SK-N-SH (cell line): ENCODE results near the gene SYNGR3. TPM values are rescaled to one million over a fixed set of nuclear protein-coding genes. Genes with fewer than 3 reads are reported as not detected.

Experiments used
- CTCF ChIA-PET: fragments of 300-600, 350-600 bp; formaldehyde crosslinking; extraction: SDS; loops from one replicate; lab custom pipeline; 2021; lab: Yijun Ruan, JAX
- POLR2A ChIA-PET: fragments of 350-600 bp; sonication (Branson Sonifier 250); formaldehyde crosslinking; extraction: SDS; loops from one replicate; lab custom pipeline; 2020; ENCODE audit warnings: antibody characterized with exemption, inconsistent platforms; lab: Yijun Ruan, JAX
- DNase-seq: peaks from one replicate; pipeline ENCODE4 v3.0.0; 2012
- H2AFZ ChIP-seq: fragments of 200-600 bp; sonication (generic); 2 replicates; pipeline ENCODE4 v1.8.1; 2016; ENCODE audit warnings: antibody characterized with exemption, mild to moderate bottlenecking, low read depth
- H3F3A ChIP-seq: fragments of 200-600 bp; sonication (generic); replicated peaks from 2 replicates; pipeline ENCODE3; 2016; ENCODE audit warnings: antibody characterized with exemption, mild to moderate bottlenecking; ENCODE audit not compliant: insufficient read depth
- H3K27ac ChIP-seq, 2 experiments: fragments of 200-500 bp in 1 of 2; fragments of 200-600 bp in 1 of 2; sonication (Bioruptor generic) in 1 of 2; sonication (generic), shearing (Covaris generic) in 1 of 2; 2 replicates each; pipeline versions ENCODE4 v1.5.1 to v1.6.1; 2014 to 2016; ENCODE audit warnings: low read depth in 2 of 2, inconsistent platforms in 1 of 2, low read length in 1 of 2, mild to moderate bottlenecking in 1 of 2, mixed read lengths in 1 of 2
- H3K27me3 ChIP-seq: fragments of 200-600 bp; sonication (generic), shearing (Covaris generic); 2 replicates; pipeline ENCODE4 v1.6.1; 2016; ENCODE audit warnings: mixed run types; ENCODE audit not compliant: insufficient read depth
- H3K36me3 ChIP-seq, 2 experiments: fragments of 200-500 bp in 1 of 2; fragments of 200-600 bp in 1 of 2; sonication (Bioruptor generic) in 1 of 2; sonication (generic) in 1 of 2; replicated peaks in 1 of 2; 2 replicates each; pipeline versions ENCODE3 to v1.5.1; 2014 to 2016; ENCODE audit warnings: low read length in 1 of 2, mild to moderate bottlenecking in 1 of 2; ENCODE audit not compliant: insufficient read depth in 2 of 2, control insufficient read depth in 1 of 2
- H3K4me1 ChIP-seq, 2 experiments: fragments of 200-500 bp in 1 of 2; fragments of 200-600 bp in 1 of 2; sonication (Bioruptor generic) in 1 of 2; sonication (generic), shearing (Covaris generic) in 1 of 2; 2 replicates each; pipeline versions ENCODE4 v1.5.1 to v1.6.1; 2014 to 2016; ENCODE audit warnings: low read depth in 1 of 2, low read length in 1 of 2, mixed run types in 1 of 2; ENCODE audit not compliant: insufficient read depth in 2 of 2, control insufficient read depth in 1 of 2
- H3K4me2 ChIP-seq: fragments of 200-600 bp; sonication (generic), shearing (Covaris generic); 2 replicates; pipeline ENCODE4 v1.6.1; 2017; ENCODE audit warnings: mixed run types
- H3K4me3 ChIP-seq, 2 experiments: fragments of 200-500 bp in 1 of 2; fragments of 200-600 bp in 1 of 2; sonication (Bioruptor generic) in 1 of 2; sonication (generic), shearing (Covaris generic) in 1 of 2; 2 replicates each; pipeline versions ENCODE4 v1.5.1 to v1.8.1; 2014 to 2016; ENCODE audit warnings: low read depth in 2 of 2, inconsistent platforms in 1 of 2, low read length in 1 of 2, mild to moderate bottlenecking in 1 of 2, mixed read lengths in 1 of 2, moderate library complexity in 1 of 2
- H3K79me2 ChIP-seq: fragments of 200-600 bp; sonication (generic); 2 replicates; pipeline ENCODE4 v1.8.1; 2017; ENCODE audit warnings: mild to moderate bottlenecking; ENCODE audit not compliant: insufficient read depth
- H3K9ac ChIP-seq: fragments of 200-600 bp; sonication (generic); 2 replicates; pipeline ENCODE4 v1.6.1; 2017; ENCODE audit warnings: mixed run types
- H3K9me2 ChIP-seq: fragments of 200-600 bp; sonication (generic); 2 replicates; pipeline ENCODE4 v1.6.1; 2017; ENCODE audit warnings: mixed run types
- H3K9me3 ChIP-seq: fragments of 200-600 bp; sonication (generic); 2 replicates; pipeline ENCODE4 v1.6.1; 2017; ENCODE audit warnings: mixed run types, mild to moderate bottlenecking, moderate library complexity
- H4K20me1 ChIP-seq: fragments of 200-600 bp; sonication (generic); 2 replicates; pipeline ENCODE4 v1.6.1; 2017; ENCODE audit warnings: mild to moderate bottlenecking, mixed run types; ENCODE audit not compliant: insufficient read depth
- CHD2 ChIP-seq: fragments of 150-350 bp; IDR thresholded peaks from 2 replicates; pipeline ENCODE4 v1.6.1; 2018; ENCODE audit warnings: low read length; ENCODE audit not compliant: partially characterized antibody
- FOSL2 ChIP-seq: IDR thresholded peaks from 2 replicates; pipeline ENCODE4 v1.4.0; 2012; ENCODE audit warnings: low read depth, mild to moderate bottlenecking, moderate library complexity, borderline replicate concordance
- MXI1 ChIP-seq: IDR thresholded peaks from 2 replicates; pipeline ENCODE4 v1.6.1; 2012; ENCODE audit warnings: mild to moderate bottlenecking, low read depth, low read length, improper control_type of control experiment
- NRF1 ChIP-seq: IDR thresholded peaks from 2 replicates; pipeline ENCODE4 v1.6.1; 2012; ENCODE audit warnings: low read depth, mild to moderate bottlenecking, low read length
- POLR2AphosphoS5 ChIP-seq: IDR thresholded peaks from 2 replicates; pipeline ENCODE4 v1.6.1; 2012; ENCODE audit warnings: low read depth, low read length
- TAF1 ChIP-seq: IDR thresholded peaks from 2 replicates; pipeline ENCODE4 v1.6.1; 2012; ENCODE audit warnings: low read depth, mild to moderate bottlenecking, low read length, moderate library complexity, borderline replicate concordance
- WGBS: methylation state at CpG from one replicate; pipeline ENCODE4 v1.1.6; 2017; ENCODE audit warnings: low lambda C conversion rate; 5-methylcytosine and 5-hydroxymethylcytosine counted together
- polyA plus RNA-seq, 3 experiments: library from polyadenylated mRNA; depleted of rRNA; stranded (reverse); fragments of >200 nt; gene quantifications; 2 replicates each; pipeline ENCODE4 v1.2.3, GENCODE V29; 2012
- TF ChIP-seq, protein P1 (sequence below): IDR thresholded peaks from 2 replicates; pipeline ENCODE4; 2012
- TF ChIP-seq, protein P2 (sequence below): fragments of 150-350 bp; IDR thresholded peaks from 2 replicates; pipeline ENCODE4 v1.6.1; 2016; ENCODE audit warnings: mild to moderate bottlenecking, low read depth, low read length

The SYNGR3 gene
- polyA plus RNA-seq, 1 of the 3 experiments (the other 2 are of a cell fraction): 10.7 TPM

DNA sequence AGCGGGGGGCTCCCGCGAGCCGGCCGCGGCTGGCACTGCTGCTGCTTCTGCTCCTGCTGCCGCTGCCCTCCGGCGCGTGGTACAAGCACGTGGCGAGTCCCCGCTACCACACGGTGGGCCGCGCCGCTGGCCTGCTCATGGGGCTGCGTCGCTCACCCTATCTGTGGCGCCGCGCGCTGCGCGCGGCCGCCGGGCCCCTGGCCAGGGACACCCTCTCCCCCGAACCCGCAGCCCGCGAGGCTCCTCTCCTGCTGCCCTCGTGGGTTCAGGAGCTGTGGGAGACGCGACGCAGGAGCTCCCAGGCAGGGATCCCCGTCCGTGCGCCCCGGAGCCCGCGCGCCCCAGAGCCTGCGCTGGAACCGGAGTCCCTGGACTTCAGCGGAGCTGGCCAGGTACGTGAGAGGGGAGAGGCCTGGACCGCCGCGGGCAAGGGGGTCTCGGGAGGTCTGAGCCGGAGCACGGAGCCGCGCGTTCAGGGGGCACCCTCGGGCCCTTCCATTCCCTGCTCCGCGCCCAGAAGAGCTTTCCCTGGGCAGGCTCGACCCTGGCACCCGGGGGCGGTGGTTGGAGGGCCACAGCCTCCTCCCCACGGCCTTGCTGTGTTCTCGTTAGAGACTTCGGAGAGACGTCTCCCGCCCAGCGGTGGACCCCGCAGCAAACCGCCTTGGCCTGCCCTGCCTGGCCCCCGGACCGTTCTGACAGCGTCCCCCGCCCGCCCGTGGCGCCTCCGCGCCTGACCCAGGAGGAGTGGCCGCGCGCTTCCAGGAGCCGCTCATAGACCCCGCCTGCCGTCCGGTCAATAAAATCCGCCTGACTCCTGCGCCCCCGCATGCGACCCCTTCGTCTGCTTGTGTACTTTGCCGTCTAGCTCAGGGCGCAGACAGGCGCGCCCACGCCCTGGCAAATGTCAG, 30.4 kb downstream of the SYNGR3 start:
- peaks cover 5% of the 10 kb centered on the region for H3F3A ChIP-seq
- WGBS: 26% methylated on average over 44 of the region's 96 CpGs
- H2AFZ ChIP-seq: no peak overlapping the region
- H3K4me2 ChIP-seq: no peak overlapping the region
- no peak overlapping the region for H3K9ac ChIP-seq
- no peaks in the 10 kb centered on the region for H3K9me3 ChIP-seq
- no peaks in the 10 kb centered on the region for H3K9me2 ChIP-seq
- peaks cover 0 to 14% of the 10 kb centered on the region in 2 experiments; a peak in 1 of 4 replicates for H3K4me1 ChIP-seq
- H3K36me3 ChIP-seq: no peaks in the 10 kb centered on the region
- H3K27ac ChIP-seq: no peak overlapping the region
- ChIA-PET CTCF (interaction anchor here (0.9 to 2.1 kb wide), 3 partner anchors 9 to 120 kb away, joined by 5 to 15 read pairs (median 5); no protein-coding TSS in a partner anchor), POLR2A (interaction anchor here (1.0 kb wide), 1 partner anchor 135 kb away, joined by 3 read pairs; the partner anchor contains the start of gene TRAF7)
- peak; percentile 68 for DNase-seq
- H3K4me3 ChIP-seq: no peak overlapping the region
- TF ChIP-seq, protein P1, sequence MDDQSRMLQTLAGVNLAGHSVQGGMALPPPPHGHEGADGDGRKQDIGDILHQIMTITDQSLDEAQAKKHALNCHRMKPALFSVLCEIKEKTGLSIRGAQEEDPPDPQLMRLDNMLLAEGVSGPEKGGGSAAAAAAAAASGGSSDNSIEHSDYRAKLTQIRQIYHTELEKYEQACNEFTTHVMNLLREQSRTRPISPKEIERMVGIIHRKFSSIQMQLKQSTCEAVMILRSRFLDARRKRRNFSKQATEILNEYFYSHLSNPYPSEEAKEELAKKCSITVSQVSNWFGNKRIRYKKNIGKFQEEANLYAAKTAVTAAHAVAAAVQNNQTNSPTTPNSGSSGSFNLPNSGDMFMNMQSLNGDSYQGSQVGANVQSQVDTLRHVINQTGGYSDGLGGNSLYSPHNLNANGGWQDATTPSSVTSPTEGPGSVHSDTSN: no peak
- 0 out of 2 replicates have a peak, but pooled peaks have one; percentile 26 for TF ChIP-seq MXI1
- no peaks in the 10 kb centered on the region for H4K20me1 ChIP-seq
- peaks cover 4% of the 10 kb centered on the region; the same call in 1 of the 2 replicates for H3K27me3 ChIP-seq
- H3K79me2 ChIP-seq: no peaks in the 10 kb centered on the region

- Histone ChIP-seq H3F3A (peaks cover 9% of the 10 kb centered on the region), H2AFZ (peak overlapping the region; percentile 93), H3K9ac (peak overlapping the region; percentile 59; the same call in 1 of the 2 replicates), H3K9me3 (no peaks in the 10 kb centered on the region), H3K27me3 (peaks cover 4% of the 10 kb centered on the region; the same call in 1 of the 2 replicates), H3K4me2 (peak overlapping the region; percentile 97), H3K4me1 (peaks cover under 1 to 22% of the 10 kb centered on the region in 2 experiments; a peak in 2 of 4 replicates), H3K27ac (peak overlapping the region; percentile 65 to 86), H4K20me1 (peaks cover 1% of the 10 kb centered on the region; the same call in 1 of the 2 replicates), H3K79me2 (peaks cover 8% of the 10 kb centered on the region; the same call in 1 of the 2 replicates), H3K9me2 (no peaks in the 10 kb centered on the region), H3K4me3 (peak overlapping the region; percentile 40 to 65), H3K36me3 (no peaks in the 10 kb centered on the region)
- DNase-seq: peak; percentile 88
- CTCF ChIA-PET: interaction anchor here (0.6 to 6.5 kb wide), 29 partner anchors 9 to 214 kb away, joined by 3 to 68 read pairs (median 6); partner anchors contain the start of genes DNASE1L2, NTHL1, PKD1 and RAB26
- TF ChIP-seq FOSL2: no peak
- TF ChIP-seq CHD2: peak; percentile 18
- TF ChIP-seq, protein P2, sequence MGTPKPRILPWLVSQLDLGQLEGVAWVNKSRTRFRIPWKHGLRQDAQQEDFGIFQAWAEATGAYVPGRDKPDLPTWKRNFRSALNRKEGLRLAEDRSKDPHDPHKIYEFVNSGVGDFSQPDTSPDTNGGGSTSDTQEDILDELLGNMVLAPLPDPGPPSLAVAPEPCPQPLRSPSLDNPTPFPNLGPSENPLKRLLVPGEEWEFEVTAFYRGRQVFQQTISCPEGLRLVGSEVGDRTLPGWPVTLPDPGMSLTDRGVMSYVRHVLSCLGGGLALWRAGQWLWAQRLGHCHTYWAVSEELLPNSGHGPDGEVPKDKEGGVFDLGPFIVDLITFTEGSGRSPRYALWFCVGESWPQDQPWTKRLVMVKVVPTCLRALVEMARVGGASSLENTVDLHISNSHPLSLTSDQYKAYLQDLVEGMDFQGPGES: no peak
- 0 out of 2 replicates have a peak, but pooled peaks have one; percentile 5 for TF ChIP-seq TAF1
- TF ChIP-seq NRF1: peak; percentile 27; the same call in 1 of the 2 replicates
- no peak; the same call in 1 of the 2 replicates for TF ChIP-seq POLR2AphosphoS5
- POLR2A ChIA-PET: interaction anchor here (0.7 to 1.5 kb wide), 4 partner anchors 19 to 133 kb away, joined by 3 to 6 read pairs (median 4); partner anchors contain the start of genes NTHL1, RPS2, TRAF7 and TSC2
- 5% methylated on average over 14 of the region's 14 CpGs for WGBS
These were observed 32.9 kb downstream of the SYNGR3 start for GRCh38 chr16:2022723-2023091.
